Activated naive CD8-positive, alpha-beta T cell (primary cell): Measurements from ENCODE around the gene SLC38A2.

Experiments used
- H3K27ac Mint-ChIP-seq: one replicate; pipeline ENCODE4 v1.8.0; 2021; ENCODE audit warnings: mixed read lengths
- H3K27me3 Mint-ChIP-seq: one replicate; pipeline ENCODE4 v1.8.0; 2021; ENCODE audit warnings: mixed read lengths
- H3K36me3 Mint-ChIP-seq: one replicate; pipeline ENCODE4 v1.8.0; 2021; ENCODE audit warnings: mixed read lengths
- H3K4me1 Mint-ChIP-seq: one replicate; pipeline ENCODE4 v1.8.0; 2021; ENCODE audit warnings: low read depth, mixed read lengths
- H3K4me3 Mint-ChIP-seq: one replicate; pipeline ENCODE4 v1.8.0; 2021; ENCODE audit warnings: mild to moderate bottlenecking, mixed read lengths
- H3K9me3 Mint-ChIP-seq: one replicate; pipeline ENCODE4 v1.8.0; 2021; ENCODE audit warnings: low read depth, mixed read lengths

Gene SLC38A2

DNA sequence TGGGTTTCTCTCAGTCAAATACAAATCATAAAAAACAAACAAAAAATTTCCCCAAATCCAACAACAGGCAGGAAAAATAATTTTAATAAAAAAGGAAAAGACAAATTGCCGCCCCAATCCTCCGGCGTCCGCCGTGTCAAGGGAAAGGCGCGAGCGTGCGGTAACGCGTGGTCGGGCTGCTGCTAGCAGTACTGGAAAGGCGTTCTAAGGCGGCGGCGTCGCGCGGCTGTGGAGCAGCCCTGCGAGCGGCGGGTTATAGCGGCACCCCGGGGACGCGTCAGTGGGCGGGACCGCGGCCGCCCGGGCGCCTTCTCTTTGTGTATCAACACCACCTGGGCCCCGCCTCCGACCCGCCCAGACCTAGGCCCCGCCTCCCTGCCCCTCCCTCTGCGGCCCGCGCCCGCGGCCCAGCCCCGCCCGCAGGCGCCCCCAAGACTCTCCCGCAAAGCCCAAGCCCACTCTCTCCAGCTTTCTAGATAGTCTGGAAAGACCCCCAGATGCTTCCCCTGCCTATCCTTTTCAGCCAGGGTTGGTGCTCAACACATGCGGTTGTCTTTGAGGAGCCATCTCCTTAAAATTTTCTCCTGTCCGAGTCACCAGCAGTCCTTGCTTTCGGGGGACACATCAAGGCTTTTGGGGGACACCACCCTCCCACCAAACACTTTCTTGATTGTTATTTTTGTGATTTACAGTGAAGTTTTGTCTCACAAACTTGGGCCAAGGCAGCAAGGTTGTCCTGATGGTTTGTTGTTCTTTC lies at the start of gene SLC38A2:
SLC38A2 (minus strand) TSS at position 230 of the 757 bp plus-strand sequence. CDS start 1,480 bp downstream, outside the sequence.
- peaks cover 52% of the 10 kb centered on the region for H3K4me1 Mint-ChIP-seq
- H3K36me3 Mint-ChIP-seq: peaks cover 17% of the 10 kb centered on the region
- H3K9me3 Mint-ChIP-seq: no peaks in the 10 kb centered on the region
- H3K27ac Mint-ChIP-seq: peak within 1 kb of the TSS; percentile 99
- no peaks in the 10 kb centered on the region for H3K27me3 Mint-ChIP-seq
- H3K4me3 Mint-ChIP-seq: peak within 1 kb of the TSS; percentile 98

GRCh38 chr12:46419675-46420074 lies 47.1 kb upstream of the SLC38A2 start:
- Mint-ChIP-seq H3K27ac (no peak overlapping the region), H3K4me1 (no peaks in the 10 kb centered on the region), H3K9me3 (peaks cover 5% of the 10 kb centered on the region), H3K36me3 (peaks cover 19% of the 10 kb centered on the region), H3K27me3 (no peaks in the 10 kb centered on the region), H3K4me3 (no peak overlapping the region)

DNA sequence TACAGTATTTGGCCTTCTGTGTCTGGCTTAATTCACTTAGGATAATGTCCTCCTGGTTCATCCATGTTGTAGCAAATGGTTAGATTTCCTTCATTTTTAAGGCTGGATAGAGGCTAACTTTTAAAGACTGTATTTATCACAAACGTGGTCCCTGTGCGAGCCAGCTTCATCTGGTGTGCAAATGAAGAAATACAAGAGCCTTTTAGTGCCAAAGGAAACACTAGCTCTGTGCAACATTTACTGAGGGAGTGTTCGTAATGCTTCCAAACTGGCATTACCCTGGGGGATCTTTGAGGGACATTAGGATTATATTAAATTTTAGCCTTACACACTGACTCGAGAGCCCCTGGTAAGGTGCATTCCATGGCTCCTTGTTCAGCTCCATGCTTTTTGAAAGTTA lies 43.0 kb upstream of the SLC38A2 start:
- H3K4me3 Mint-ChIP-seq: no peak overlapping the region
- no peaks in the 10 kb centered on the region for H3K27me3 Mint-ChIP-seq
- peaks cover 14% of the 10 kb centered on the region for H3K36me3 Mint-ChIP-seq
- no peak overlapping the region for H3K27ac Mint-ChIP-seq
- H3K4me1 Mint-ChIP-seq: no peaks in the 10 kb centered on the region
- H3K9me3 Mint-ChIP-seq: peaks cover 5% of the 10 kb centered on the region

- Mint-ChIP-seq H3K27ac (no peak overlapping the region), H3K4me3 (no peak overlapping the region), H3K27me3 (no peaks in the 10 kb centered on the region), H3K9me3 (peaks cover 5% of the 10 kb centered on the region), H3K36me3 (peaks cover 11% of the 10 kb centered on the region), H3K4me1 (no peaks in the 10 kb centered on the region)
These were observed 42.2 kb upstream of the SLC38A2 start for GRCh38 chr12:46414591-46415268.

DNA sequence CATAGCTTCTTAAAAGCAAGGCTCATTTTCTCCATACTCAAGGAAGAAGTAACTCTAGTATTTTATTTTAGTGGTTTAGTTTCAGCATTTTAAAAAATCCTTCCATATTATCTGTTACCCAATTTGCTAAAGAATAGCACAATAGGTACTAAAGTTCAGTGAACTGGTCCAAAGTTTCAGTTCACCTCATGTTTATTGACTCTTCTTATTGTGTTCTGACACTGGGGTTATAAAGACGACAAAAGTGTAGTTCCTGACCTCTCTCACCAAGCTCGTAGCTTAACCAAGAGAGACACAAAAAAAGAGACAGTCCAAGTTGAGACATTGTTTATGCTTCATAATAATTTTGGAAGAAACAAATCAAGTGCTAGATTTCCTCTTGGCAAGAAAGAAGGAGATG lies 40.8 kb upstream of the SLC38A2 start:
- Mint-ChIP-seq H3K27me3 (no peaks in the 10 kb centered on the region), H3K27ac (no peak overlapping the region), H3K9me3 (no peaks in the 10 kb centered on the region), H3K4me1 (no peaks in the 10 kb centered on the region), H3K36me3 (peaks cover 7% of the 10 kb centered on the region), H3K4me3 (no peak overlapping the region)

GRCh38 chr12:46412857-46413256 lies 40.3 kb upstream of the SLC38A2 start:
- Mint-ChIP-seq H3K27me3 (no peaks in the 10 kb centered on the region), H3K27ac (no peak overlapping the region), H3K4me1 (peaks cover under 1% of the 10 kb centered on the region), H3K36me3 (peaks cover 4% of the 10 kb centered on the region), H3K4me3 (no peak overlapping the region), H3K9me3 (no peaks in the 10 kb centered on the region)

DNA sequence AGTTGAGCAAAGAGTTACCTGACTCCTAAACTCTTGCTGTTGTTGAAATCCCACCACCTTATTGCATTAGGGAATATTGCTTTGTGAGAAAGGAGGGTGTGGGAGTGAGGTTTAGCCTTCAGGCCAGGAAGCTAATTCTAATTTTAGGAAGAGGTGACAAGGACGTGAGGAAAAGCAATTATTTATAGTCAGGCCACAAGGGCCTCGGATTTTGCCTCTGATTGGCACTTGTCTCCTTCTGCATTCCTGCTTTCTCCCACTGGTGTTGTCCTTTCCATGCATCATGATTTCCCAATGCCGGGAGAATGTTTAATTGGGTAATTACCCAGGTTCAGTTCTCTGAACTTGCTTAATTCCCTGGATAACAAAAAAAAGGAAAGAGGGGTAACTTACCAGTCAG lies 37.9 kb upstream of the SLC38A2 start:
- Mint-ChIP-seq H3K4me3 (no peak overlapping the region), H3K4me1 (peaks cover 17% of the 10 kb centered on the region), H3K36me3 (peaks cover 4% of the 10 kb centered on the region), H3K27ac (no peak overlapping the region), H3K9me3 (no peaks in the 10 kb centered on the region), H3K27me3 (no peaks in the 10 kb centered on the region)

- H3K36me3 Mint-ChIP-seq: peaks cover 5% of the 10 kb centered on the region
- no peak overlapping the region for H3K4me3 Mint-ChIP-seq
- H3K27me3 Mint-ChIP-seq: no peaks in the 10 kb centered on the region
- no peak overlapping the region for H3K27ac Mint-ChIP-seq
- H3K4me1 Mint-ChIP-seq: peaks cover 21% of the 10 kb centered on the region
- no peaks in the 10 kb centered on the region for H3K9me3 Mint-ChIP-seq
These were observed 37.4 kb upstream of the SLC38A2 start for GRCh38 chr12:46409974-46410373.

- Mint-ChIP-seq H3K27ac (no peak overlapping the region), H3K4me3 (no peak overlapping the region), H3K36me3 (peaks cover 5% of the 10 kb centered on the region), H3K4me1 (peaks cover 26% of the 10 kb centered on the region), H3K27me3 (no peaks in the 10 kb centered on the region), H3K9me3 (no peaks in the 10 kb centered on the region)
These were observed 36.8 kb upstream of the SLC38A2 start for GRCh38 chr12:46409342-46409741.

GRCh38 chr12:46408441-46408840 lies 35.9 kb upstream of the SLC38A2 start:
- Mint-ChIP-seq H3K27ac (no peak overlapping the region), H3K4me3 (no peak overlapping the region), H3K27me3 (no peaks in the 10 kb centered on the region)

DNA sequence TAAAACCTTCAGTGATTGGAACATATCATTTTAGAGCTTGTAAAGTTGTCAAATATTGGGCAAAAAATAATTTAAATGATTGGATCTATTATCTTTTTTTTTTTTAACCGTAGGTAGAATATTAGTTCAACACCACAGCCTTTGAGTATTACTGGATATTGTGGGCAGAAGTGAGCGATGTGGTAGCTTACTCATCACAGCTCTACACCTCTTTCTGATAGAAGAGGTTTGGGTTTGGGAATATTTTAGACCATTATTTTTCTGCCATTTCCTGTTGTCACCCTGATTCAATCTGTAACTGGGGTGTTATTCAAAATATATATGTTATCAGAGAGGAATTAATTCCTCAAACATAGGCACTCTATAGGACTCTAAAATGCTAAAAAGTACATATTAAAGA lies 34.8 kb upstream of the SLC38A2 start:
- Mint-ChIP-seq H3K36me3 (peaks cover 5% of the 10 kb centered on the region), H3K27me3 (no peaks in the 10 kb centered on the region), H3K9me3 (no peaks in the 10 kb centered on the region), H3K4me3 (no peak overlapping the region), H3K4me1 (peaks cover 45% of the 10 kb centered on the region), H3K27ac (no peak overlapping the region)

More at GRCh38 chr12:46408441-46408840, 35.9 kb upstream of the SLC38A2 start:
- H3K9me3 Mint-ChIP-seq: no peaks in the 10 kb centered on the region
- peaks cover 5% of the 10 kb centered on the region for H3K36me3 Mint-ChIP-seq
- peaks cover 34% of the 10 kb centered on the region for H3K4me1 Mint-ChIP-seq

- Mint-ChIP-seq H3K4me3 (no peak overlapping the region), H3K4me1 (peaks cover 51% of the 10 kb centered on the region), H3K27ac (no peak overlapping the region), H3K27me3 (no peaks in the 10 kb centered on the region), H3K9me3 (no peaks in the 10 kb centered on the region), H3K36me3 (peaks cover 5% of the 10 kb centered on the region)
These were observed 33.9 kb upstream of the SLC38A2 start for GRCh38 chr12:46406352-46407027.

GRCh38 chr12:46404733-46405132 lies 32.2 kb upstream of the SLC38A2 start:
- Mint-ChIP-seq H3K4me3 (no peak overlapping the region), H3K27me3 (no peaks in the 10 kb centered on the region), H3K4me1 (peaks cover 55% of the 10 kb centered on the region), H3K9me3 (no peaks in the 10 kb centered on the region), H3K27ac (no peak overlapping the region), H3K36me3 (peaks cover 3% of the 10 kb centered on the region)

- Mint-ChIP-seq H3K36me3 (peaks cover 3% of the 10 kb centered on the region), H3K27me3 (no peaks in the 10 kb centered on the region), H3K9me3 (peaks cover under 1% of the 10 kb centered on the region), H3K4me3 (no peak overlapping the region), H3K27ac (no peak overlapping the region), H3K4me1 (peaks cover 60% of the 10 kb centered on the region)
These were observed 31.7 kb upstream of the SLC38A2 start for GRCh38 chr12:46404225-46404631.

DNA sequence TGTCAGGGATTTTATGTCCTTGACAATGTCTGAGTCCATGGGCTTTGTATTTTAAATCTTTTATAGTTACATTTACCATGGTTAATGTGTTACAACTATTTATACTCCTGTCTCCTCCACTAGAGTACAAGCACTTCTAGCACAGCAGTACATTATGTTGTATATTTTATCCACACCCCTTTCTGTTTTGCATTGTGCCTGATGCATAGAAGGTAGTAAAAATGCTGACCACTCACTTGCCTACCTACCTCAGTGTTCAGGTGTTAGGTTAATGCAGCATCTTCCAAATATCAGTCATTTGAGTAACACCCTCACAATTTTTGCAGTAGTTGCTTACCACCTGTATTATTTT lies 31.1 kb upstream of the SLC38A2 start:
- H3K9me3 Mint-ChIP-seq: peaks cover 6% of the 10 kb centered on the region
- H3K27me3 Mint-ChIP-seq: no peaks in the 10 kb centered on the region
- peaks cover 66% of the 10 kb centered on the region for H3K4me1 Mint-ChIP-seq
- H3K27ac Mint-ChIP-seq: no peak overlapping the region
- no peak overlapping the region for H3K4me3 Mint-ChIP-seq
- H3K36me3 Mint-ChIP-seq: peaks cover 4% of the 10 kb centered on the region
